GM18498 (cell line): ENCODE measurements around the gene PROB1.
A peak's percentile ranks its signal among the peaks of the same experiment; 100 is the strongest.
"Not testable (repeated sequence)": the region's sequence is repeated elsewhere in the genome, so short reads cannot be mapped to it uniquely, and the experiment has no call there.

ENCODE experiments used
- ATAC-seq: cut with Tn5 transposase; IDR thresholded peaks from one replicate; pipeline ENCODE4 v1.9.1; 2021; ENCODE audit warnings: mild to moderate bottlenecking, moderate library complexity; ENCODE audit not compliant: unreplicated experiment

PROB1 gene, protein sequence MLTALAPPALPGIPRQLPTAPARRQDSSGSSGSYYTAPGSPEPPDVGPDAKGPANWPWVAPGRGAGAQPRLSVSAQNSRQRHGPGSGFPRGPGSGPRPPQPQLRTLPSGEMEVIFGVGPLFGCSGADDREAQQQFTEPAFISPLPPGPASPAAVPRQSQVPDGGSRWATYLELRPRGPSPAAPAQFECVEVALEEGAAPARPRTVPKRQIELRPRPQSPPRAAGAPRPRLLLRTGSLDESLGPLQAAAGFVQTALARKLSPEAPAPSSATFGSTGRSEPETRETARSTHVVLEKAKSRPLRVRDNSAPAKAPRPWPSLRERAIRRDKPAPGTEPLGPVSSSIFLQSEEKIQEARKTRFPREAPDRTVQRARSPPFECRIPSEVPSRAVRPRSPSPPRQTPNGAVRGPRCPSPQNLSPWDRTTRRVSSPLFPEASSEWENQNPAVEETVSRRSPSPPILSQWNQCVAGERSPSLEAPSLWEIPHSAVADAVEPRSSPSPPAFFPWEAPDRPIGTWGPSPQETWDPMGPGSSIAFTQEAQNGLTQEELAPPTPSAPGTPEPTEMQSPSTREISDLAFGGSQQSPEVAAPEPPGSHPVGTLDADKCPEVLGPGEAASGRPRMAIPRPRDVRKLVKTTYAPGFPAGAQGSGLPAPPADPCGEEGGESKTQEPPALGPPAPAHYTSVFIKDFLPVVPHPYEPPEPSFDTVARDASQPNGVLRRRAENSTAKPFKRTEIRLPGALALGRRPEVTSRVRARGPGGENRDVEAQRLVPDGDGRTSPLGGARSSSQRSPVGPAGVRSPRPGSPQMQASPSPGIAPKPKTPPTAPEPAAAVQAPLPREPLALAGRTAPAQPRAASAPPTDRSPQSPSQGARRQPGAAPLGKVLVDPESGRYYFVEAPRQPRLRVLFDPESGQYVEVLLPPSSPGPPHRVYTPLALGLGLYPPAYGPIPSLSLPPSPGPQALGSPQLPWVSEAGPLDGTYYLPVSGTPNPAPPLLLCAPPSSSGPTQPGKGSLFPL

DNA sequence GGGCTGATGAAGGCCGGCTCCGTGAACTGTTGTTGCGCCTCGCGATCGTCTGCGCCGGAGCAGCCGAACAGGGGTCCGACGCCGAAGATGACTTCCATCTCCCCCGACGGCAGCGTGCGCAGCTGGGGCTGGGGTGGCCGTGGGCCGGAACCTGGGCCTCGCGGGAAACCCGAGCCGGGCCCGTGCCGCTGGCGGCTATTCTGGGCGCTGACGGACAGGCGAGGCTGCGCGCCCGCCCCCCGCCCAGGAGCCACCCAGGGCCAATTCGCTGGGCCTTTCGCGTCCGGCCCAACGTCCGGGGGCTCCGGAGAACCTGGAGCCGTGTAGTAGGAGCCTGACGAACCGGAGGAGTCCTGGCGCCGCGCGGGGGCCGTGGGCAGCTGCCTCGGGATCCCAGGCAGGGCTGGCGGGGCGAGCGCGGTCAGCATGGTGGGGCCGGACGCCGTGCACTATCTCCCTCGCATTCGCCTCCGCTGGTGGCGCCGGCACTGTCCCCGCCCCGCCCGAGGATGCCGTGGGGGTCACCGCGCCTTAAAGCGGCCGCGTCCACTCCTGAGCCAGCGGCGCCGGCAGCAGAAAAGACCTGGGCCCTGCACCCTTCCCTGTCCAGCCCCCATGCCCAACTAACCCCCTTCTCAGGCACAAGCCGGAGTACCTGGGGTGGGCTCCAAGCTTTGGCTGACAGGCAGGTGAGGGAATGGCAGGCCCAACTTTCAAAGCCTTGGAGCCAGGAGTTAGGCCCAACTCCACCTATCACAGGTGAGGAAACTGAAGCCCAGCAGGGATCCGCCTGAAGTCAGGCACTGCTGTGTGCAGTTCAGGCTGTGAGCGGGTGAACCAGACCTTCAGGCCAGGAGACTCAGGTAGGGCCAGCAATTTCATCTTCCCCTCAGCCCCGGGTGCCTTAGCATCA, at the start of gene PROB1:
TSS of gene PROB1 (minus strand) at position 451 of the 913 bp plus-strand sequence. CDS start at position 428, 23 bp downstream.
- ATAC-seq, result no peak

DNA sequence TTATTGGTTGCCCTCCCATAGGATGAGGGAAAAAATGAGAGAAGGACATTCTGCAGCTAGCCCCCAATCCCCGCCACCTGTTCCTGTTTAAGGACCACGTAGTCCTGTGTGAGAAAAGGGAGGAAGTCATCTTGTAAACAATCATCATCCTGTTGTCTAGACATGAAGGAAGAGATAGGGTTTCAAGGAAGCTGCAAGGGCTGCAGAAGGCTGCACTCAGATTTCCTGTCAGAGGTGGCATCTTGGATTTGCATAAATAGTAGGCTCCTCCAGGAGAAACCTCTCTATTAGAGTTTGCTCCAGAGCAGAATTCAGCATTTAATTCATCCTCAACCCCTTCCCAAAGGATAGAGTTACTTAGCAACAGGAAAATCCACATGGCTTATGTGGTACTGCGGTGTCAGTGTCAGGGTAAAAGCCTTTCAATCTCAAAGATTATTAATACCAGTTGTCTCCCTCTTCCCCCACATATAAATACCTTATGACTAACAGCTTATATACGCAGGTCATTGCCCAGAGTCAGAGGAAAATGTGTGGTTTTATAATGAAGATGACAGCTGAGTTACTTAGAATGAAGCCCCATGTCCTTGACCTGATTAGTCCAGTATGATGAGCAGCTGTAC, 49.0 kb upstream of the PROB1 start:
- no peak for ATAC-seq

DNA sequence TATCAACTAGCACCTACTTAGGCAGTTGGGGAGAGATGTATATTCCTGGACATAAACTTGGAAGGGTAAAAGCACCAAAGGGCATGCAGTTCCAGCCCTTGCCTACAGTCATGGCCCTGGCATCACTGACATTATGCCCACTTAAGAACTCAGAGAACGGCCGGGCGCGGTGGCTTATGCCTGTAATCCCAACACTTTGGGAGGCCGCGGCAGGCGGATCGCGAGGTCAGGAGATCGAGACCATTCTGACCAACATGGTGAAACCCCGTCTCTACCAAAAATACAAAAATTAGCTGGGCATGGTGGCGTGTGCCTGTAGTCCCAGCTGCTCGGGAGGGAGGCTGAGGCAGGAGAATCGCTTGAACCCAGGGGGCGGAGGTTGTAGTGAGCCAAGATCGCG, 45.5 kb upstream of the PROB1 start:
- not testable (repeated sequence) for ATAC-seq

DNA sequence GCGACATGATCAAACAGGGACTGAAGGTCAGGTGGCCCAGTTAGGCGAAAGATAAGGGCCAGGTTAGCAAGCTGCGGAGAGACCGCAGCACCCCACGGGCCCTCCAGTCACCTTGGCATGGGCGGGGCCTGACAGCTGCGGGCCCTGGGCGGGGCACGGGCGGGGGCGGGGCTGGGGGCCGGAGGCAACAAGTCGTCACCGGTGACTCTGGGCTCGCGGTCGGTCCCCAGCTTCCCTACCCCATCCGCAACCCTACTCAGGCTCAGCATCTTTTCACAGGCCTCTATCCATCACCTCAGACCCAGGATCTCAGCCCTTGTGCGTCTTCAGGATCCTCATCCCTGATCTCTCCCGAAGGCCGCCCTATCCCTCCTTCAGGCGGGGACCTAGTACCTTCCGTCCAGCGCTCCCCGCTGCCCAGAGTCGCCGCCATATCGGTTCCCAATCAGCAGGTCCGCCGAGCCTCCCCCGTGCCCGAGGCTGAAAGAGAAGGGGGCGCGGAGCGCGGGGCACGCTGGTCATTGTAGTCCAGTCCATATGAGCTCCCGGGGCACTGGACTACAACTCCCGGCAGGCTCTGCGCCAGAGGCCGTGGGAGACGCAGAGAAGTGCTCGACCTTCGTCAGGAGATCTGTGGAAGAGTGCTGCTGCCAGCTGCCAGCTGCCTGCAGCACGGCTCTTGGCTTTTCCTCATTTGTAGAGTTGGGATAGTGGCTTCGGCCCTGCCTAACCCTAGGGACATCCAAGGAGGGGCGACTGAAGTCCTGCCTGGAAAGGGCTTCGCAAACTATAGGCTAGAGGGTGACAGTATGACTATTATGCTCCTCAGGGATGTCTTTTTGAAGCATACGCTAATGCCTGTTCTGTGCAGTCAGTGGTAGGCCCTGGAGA, 44.4 kb upstream of the PROB1 start, which contains the start of gene DNAJC18:
TSS of gene DNAJC18 (minus strand) at position 513 of the 891 bp plus-strand sequence. CDS start at position 433, 80 bp downstream.
- ATAC-seq, result peak; percentile 92

DNA sequence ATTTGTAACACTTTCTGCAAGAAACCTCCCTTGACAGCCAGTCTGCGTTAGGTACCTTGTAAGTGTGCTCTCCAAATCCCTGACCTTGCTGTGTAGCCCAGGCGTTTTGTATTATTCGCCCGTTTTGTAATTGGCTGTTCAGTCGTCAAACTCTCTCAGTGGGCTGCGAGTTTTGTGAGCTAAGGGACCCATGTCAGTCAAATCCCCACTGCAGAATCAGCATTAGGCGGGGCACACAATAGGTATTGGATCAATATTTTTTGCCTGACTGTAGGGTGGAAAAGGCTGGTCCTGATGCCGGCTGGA, 43.8 kb upstream of the PROB1 start:
- no peak for ATAC-seq

DNA sequence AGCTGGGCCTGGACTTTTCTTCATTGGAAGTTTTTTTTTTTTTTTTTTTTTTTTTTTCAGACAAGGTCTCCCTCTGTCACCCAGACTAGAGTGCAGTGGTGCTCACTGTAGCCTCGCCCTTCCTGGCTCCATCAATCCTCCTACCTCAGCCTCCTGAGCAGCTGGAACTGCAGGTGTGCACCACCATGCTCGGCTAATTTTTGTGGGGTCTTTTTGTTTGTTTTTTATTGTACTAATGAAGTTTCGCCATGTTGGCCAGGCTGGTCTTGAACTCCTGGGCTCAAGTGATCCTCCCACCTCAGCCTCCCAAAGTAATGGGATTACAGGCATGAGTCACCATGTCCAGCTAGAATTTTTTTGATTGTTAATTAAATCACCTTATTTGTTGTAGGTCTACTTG, 40.8 kb upstream of the PROB1 start:
- no peak for ATAC-seq

DNA sequence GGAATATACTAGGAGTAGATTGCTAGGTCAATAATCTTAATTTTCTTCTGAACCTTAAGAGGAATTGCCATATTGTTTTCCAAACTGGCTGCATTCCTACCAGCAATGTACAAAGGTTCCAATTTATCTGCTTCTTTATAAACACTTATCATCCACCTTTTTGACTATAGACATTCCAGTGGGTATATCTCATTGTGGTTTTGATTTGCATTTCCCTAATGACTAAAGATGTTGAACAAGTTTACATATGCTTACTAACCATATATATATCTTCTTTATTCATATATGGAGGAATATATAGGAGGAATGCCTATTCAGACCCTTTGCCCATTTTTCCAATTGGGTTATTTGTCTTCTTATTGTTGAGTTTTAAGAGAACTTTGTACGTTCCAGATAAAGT, 36.8 kb upstream of the PROB1 start:
- ATAC-seq, result no peak

DNA sequence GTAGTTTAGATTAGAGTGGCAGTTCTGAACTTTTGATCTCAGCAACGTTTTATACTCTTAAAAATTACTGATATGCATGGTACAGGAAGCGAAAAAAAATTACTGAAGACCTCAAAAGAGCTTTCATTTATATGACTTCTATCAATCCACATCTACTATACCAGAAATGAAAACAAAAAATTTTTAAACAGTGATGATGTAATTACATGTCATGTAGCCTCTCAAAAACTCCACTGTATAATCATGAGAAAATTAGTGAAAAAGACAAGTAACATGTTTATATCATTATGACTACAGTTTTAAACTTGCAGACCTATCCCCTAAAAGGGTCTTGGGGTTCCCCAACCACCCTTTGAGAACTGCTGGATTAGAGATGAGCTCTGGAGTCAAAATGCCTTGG, 35.1 kb upstream of the PROB1 start:
- no peak for ATAC-seq

DNA sequence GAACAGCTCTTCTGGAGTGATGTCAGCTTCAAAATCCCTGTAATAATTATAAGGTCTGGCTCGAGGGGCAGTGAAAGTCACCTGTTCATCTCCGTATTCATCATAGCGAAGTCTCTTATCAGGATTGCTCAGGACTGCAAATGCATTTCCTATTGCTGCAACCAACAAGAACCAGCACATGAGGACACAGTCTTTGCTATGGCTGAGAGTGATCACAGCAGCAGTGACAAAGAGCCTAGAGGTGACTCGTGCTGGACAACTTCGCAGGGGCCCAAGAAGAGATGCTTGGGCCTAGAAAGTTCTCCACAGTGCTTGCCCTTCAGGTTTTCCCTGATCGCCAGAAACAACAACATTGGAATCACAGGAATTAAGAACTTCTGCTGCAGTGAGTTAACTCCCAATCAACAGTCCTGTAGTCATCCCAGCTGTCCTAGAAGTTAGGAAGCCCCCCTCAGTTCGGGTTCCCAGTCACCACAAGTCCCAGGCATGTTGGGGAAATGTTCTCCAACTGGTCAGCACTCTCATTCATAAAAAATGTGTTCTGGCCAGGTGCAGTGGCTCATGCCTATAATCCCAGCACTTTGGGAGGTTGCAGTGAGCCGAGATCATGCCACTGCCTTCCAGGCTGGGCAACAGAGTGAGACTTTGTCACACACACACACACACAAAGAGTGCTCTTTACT, 31.4 kb upstream of the PROB1 start:
- no peak for ATAC-seq

DNA sequence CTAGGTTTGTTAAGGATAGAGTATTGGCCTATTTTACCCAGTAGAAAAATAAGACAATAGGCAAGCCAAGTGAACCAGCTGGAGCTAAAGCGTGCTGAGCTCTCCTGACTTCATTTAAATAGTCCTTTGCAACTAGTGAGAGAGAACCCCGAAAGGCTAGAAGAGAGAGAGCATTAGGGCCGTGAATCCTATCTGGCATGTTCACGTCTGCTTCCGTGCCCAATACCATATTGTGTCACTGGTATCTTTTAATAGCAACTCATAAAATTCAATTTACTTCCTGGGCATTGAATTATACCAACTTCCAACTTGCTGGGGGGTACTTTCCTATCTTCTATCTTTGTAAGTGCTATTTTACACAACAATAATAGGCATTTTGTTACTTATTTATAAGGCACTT, 30.6 kb upstream of the PROB1 start:
- ATAC-seq, result no peak

DNA sequence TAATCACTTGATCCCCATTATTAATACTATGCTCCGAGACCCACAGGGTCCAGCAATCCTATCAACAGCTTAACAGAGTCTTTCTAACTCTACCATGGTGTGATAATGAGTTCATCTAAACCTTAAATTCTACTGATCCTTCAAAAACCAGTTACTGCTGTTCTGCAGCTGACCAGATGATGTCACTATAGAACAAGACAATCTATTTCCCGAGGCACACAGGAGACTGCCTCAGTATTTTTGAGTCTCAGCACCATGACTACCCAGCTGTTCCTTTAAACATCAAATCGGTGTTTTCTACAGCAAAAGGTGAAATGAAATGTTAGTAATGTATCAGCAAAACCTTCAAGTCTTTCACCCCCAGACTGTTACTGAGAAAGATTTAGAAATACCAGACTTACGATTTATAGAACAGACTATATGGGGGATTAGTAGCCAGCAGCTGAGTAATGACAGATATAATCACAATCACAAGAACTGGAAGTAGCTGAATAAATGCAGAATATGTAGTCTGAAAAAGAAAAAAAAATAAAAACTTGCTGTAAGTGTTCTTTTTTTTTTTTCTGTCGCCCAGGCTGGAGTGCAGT, 27.5 kb upstream of the PROB1 start:
- ATAC-seq, result no peak

DNA sequence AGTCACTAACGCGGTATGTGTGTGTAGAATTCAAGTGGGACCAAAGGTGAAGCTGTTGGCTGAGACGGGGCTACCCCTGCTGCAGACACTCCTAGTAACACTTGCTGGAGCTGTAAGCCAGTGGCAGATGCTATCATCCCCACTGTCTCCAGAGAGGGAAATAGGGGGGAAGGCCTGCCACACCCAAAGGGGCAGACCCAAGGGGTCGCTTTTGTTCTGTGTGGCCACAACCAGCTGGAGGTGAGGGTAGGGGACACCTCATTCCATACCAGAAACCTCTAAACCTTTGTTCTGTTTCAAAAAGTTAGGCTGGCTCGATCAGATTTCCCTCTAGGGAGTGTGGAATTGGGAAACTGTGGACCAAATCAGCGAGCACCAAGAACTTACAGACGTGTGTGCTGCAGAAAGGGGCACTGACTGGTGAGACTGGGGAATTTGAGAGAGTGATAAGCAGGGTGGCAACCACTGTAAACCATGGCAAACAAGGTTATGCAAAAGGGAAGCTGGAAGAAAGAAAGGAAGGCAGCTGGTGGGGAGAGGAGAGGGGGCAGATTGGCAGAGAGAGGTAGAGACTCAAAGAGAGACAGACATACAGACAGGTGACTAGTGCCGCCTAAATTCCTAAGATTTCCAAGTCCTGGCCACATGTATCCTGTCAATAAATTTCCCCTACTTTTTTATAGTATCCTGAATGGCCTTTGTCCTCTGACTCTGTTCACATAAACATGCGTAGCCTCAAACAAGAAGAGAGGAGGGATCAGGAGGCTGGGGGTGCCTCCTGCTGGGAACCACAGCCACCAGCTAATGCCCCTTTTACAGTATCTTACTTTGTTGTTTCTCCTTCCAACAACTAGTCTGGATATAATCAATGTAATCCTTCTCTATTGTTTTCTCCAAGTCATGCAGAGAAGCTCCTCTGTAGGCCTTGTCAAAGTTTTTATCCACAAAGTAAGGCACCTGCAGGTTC, 24.6 kb upstream of the PROB1 start:
- ATAC-seq, result no peak

DNA sequence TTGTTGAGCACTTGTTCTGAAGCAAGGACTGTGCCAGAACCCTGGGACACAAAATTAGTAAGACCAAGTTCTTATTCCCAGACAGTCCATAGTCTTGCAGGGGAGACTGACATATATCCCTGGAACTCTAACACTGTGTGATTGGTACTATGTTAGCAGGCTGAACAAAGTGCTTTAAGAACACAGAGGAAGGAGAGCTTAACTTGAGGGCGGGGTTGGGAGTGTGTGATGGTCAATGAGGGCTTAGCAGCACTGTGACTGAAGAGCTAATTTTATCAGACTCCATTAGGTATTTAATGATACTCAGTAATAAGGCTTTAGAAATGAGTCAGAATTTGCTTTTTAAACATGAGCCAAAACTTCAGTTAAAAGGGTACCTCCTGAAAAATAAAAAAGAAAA, 23.9 kb upstream of the PROB1 start:
- no peak for ATAC-seq

DNA sequence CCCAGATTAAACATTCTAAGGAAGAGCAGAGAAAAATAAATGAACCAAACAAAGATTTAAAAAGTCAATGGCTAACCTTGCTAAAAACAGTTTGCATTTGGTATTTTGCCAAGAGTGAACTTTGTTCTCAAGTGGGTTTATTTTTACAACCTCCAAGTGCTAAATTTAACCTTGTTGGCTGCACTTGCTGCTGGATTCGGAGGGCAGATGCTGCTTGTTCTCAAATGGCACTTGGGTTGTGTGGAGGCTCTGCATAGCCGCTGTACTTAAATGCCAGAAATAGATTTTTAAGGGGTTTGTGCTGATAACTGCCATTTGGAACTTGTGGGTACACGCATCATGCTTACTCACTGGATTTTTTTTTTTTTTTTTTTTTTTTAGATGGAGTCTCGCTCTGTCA, 22.3 kb upstream of the PROB1 start:
- ATAC-seq, result no peak

DNA sequence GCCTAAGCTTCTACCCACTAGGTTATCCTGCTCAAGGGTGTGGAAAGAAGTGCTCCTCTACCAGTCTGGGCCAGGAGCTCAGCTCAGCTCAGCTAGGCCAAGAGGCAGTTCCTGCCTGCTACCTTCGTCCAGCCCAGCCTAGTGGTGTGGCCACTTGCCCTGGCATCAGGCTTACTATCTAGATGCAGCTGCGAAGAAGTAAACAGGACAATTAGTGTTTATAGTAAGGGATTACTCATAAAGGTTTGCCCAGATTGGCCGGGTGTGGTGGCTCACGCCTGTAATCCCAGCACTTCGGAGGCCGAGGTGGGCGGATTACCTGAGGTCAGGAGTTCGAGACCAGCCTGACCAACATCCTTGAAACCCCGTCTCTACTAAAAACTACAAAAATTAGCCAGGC, 21.7 kb upstream of the PROB1 start:
- ATAC-seq, result no peak

DNA sequence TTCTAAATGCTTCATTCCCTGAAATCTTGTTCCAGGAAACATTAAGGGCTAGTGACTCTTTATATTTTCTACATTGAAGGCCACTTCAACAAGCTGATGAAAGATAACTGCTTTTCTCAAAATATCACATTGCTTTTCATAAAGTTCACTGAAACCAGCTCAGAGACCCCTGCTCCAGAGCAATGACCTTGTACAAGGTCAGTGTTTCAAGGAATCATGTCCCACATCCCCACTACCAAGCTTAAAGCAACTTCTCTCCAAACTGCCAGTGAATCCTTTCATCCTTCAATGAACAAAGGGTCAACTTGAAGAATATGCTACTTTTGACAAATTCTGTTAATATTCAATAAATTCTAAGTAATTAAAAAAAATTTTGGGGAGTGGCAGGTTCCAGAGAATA, 21.0 kb upstream of the PROB1 start:
- ATAC-seq, result no peak

DNA sequence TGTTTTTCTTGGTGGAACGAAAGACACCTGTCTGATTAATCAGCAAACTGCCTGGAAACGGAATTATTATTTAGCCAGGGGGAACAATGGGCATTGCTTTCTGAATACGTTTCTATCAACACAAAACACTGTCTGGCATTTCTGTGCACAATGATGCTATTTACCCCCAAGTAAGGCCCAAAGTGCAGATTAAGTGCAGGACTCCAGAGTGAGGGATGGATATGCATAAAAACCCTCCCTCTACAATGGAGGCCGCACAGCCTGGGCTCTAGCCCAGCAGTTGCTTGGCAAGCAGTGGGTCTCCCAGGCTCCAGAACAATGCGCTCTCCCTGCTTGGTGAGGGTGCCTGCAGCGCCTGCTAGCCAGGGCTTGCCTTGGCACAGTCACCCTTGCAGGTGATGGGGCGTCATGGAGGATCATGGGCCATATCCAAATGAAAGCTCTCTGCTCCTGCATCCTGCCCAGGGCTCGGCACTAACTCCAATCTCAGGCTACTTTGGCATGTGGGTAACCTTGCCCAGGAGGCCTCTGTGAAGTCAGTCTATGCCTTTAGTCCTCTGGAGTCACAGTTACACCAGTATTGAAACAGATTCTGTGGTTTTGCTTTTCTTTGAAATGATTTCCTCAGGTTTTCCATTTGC, 20.4 kb upstream of the PROB1 start:
- ATAC-seq, result no peak
